HepG2 (cell line): Measurements from ENCODE around the gene ADARB1. TPM values are rescaled to one million over a fixed set of nuclear protein-coding genes. Genes with fewer than 3 reads are reported as not detected.

Experiments
- CSRNP1 ChIP-seq: sonication (generic); formaldehyde crosslinking; IDR thresholded peaks from 2 replicates; pipeline ENCODE4 v1.8.1; 2023; ENCODE audit warnings: mild to moderate bottlenecking, missing genetic modification reagents
- CSRNP2 ChIP-seq: sonication (generic); formaldehyde crosslinking; conservative IDR thresholded peaks from 2 replicates; pipeline ENCODE4 v1.8.0; 2022; ENCODE audit warnings: low read depth, missing genetic modification reagents
- ETV6 ChIP-seq: sonication (generic); formaldehyde crosslinking; conservative IDR thresholded peaks from 2 replicates; pipeline ENCODE4 v1.4.0; 2020; ENCODE audit warnings: missing genetic modification reagents
- FOXO1 ChIP-seq: sonication (generic); formaldehyde crosslinking; IDR thresholded peaks from 2 replicates; pipeline ENCODE4 v1.4.0; 2020; ENCODE audit warnings: missing genetic modification reagents
- HCFC1 ChIP-seq: fragments of 150-350 bp; IDR thresholded peaks from 2 replicates; pipeline ENCODE4 v1.6.1; 2014; ENCODE audit warnings: low read depth, low read length
- HMG20B ChIP-seq: conservative IDR thresholded peaks from 2 replicates; pipeline ENCODE4 v1.6.1; 2016; ENCODE audit warnings: missing genetic modification reagents, missing compliant biosample characterization
- SPEN ChIP-seq: sonication (generic); formaldehyde crosslinking; IDR thresholded peaks from 2 replicates; pipeline ENCODE4 v1.5.1; 2020; ENCODE audit warnings: low read depth, mild to moderate bottlenecking, missing genetic modification reagents
- TSC22D2 ChIP-seq: sonication (generic); formaldehyde crosslinking; IDR thresholded peaks from 2 replicates; pipeline ENCODE4 v1.5.1; 2020; ENCODE audit warnings: missing genetic modification reagents, mild to moderate bottlenecking, borderline replicate concordance
- ZNF547 ChIP-seq: sonication (generic); formaldehyde crosslinking; IDR thresholded peaks from 2 replicates; pipeline ENCODE4 v1.5.1; 2020; ENCODE audit warnings: mild to moderate bottlenecking, missing genetic modification reagents
- ZNF784 ChIP-seq: sonication (generic); formaldehyde crosslinking; IDR thresholded peaks from 2 replicates; pipeline ENCODE4 v1.5.1; 2020; ENCODE audit warnings: missing genetic modification reagents, mild to moderate bottlenecking, borderline replicate concordance
- polyA plus RNA-seq, 8 experiments: library from polyadenylated mRNA; depleted of rRNA in 3 of 8; stranded (reverse) in 7 of 8; unstranded in 1 of 8; fragments of >200 nt; fragmentation: Illumina TruSeq in 4 of 8; extraction: Trizol in 4 of 8; gene quantifications; 2 replicates each; pipeline versions ENCODE4 v1.2.1 to v1.2.3, GENCODE V29; 2011 to 2016; ENCODE audit warnings: low read depth in 4 of 8, missing spikeins in 1 of 8, mixed read lengths in 1 of 8; ENCODE audit not compliant: insufficient read depth in 1 of 8
- total RNA-seq, 5 experiments: library from RNA; depleted of rRNA; stranded (reverse); fragments of >200 nt; fragmentation: Illumina TruSeq; extraction: Trizol; gene quantifications; 2 replicates each; pipeline ENCODE4 v1.2.3, GENCODE V29; 2016; ENCODE audit warnings: low read depth in 1 of 5

The ADARB1 gene
- total and polyA plus RNA-seq, 2 of the 13 experiments (the other 11 are each of a cell fraction or from before 2014, with no cell fraction given) = 6.6 to 10.0 TPM

- TF ChIP-seq ZNF784 (CRISPR knock-in tag) (no peak), FOXO1 (CRISPR knock-in tag) (no peak), CSRNP1 (CRISPR knock-in tag) (no peak), SPEN (CRISPR knock-in tag) (no peak), HMG20B (CRISPR knock-in tag) (no peak), TSC22D2 (CRISPR knock-in tag) (no peak), CSRNP2 (CRISPR knock-in tag) (no peak), ETV6 (CRISPR knock-in tag) (no peak), ZNF547 (CRISPR knock-in tag) (no peak), HCFC1 (no peak)
- TF ChIP-seq, all 625 proteins: peak for 0
Observed at GRCh38 chr21:45178971-45179370, 104.6 kb downstream of the ADARB1 start (continued).
